ENCODE measurements around the gene RAB6A.

DNA sequence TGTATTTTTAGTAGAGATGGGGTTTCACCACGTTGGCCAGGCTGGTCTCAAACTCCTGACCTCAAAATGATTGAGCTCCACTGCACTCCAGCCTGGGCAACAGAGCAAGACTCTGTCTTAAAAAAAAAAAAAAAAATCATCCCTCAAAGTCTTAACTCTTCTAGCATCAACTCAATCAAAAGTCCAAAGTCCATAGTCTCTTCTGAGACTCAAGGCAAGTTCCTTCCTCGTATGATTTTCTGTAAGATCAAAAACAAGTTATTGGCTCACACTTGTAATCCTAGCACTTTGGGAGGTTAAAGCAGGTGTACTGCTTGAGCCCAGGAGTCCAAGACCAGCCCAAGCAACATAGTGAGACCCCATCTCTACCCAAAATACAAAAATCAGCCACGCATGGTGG is 90.1 kb downstream of the RAB6A start:
- TF ChIP-seq CTCF (IDR thresholded peaks at IDR 0.05; ENCODE audit: low read length) (no peak), EZH2 (optimal IDR thresholded peaks at IDR 0.05; ENCODE audit: low read depth, low read length) (no peak)

Measured in MM.1S (cell line).